H9 (cell line): ENCODE data around the gene LRRC23. TPM values are rescaled to one million over a fixed set of nuclear protein-coding genes. Genes with fewer than 3 reads are reported as not detected.

Experiments used
- DNase-seq: peaks from one replicate; pipeline ENCODE4 v3.0.0-alpha.2; 2017
- H2AFZ ChIP-seq: one replicate; pipeline ENCODE4 v1.6.1; 2013; ENCODE audit warnings: mild to moderate bottlenecking, low read length, control low read depth, moderate library complexity
- H2AK5ac ChIP-seq: 2 replicates; pipeline ENCODE4 v1.6.1; 2013; ENCODE audit warnings: low read length, control low read depth, mixed read lengths; ENCODE audit not compliant: insufficient read length
- H2BK120ac ChIP-seq: one replicate; pipeline ENCODE4 v1.6.1; 2013; ENCODE audit warnings: low read depth, mild to moderate bottlenecking, low read length, control low read depth, inconsistent platforms; ENCODE audit not compliant: poor library complexity, severe bottlenecking
- H2BK12ac ChIP-seq: 2 replicates; pipeline ENCODE4 v1.6.1; 2013; ENCODE audit warnings: low read length, control low read depth, mixed read lengths, low read depth; ENCODE audit not compliant: insufficient read length
- H2BK15ac ChIP-seq: 2 replicates; pipeline ENCODE4 v1.6.1; 2013; ENCODE audit warnings: low read depth, low read length, control low read depth
- H2BK20ac ChIP-seq: one replicate; pipeline ENCODE4 v1.6.1; 2013; ENCODE audit warnings: low read depth, mild to moderate bottlenecking, low read length, control low read depth, inconsistent platforms; ENCODE audit not compliant: poor library complexity, severe bottlenecking
- H2BK5ac ChIP-seq: 2 replicates; pipeline ENCODE4 v1.6.1; 2013; ENCODE audit warnings: low read length, control low read depth, mixed read lengths; ENCODE audit not compliant: insufficient read length
- H3K14ac ChIP-seq: 2 replicates; pipeline ENCODE4 v1.6.1; 2013; ENCODE audit warnings: low read length, control low read depth; ENCODE audit not compliant: insufficient read depth
- H3K18ac ChIP-seq: 2 replicates; pipeline ENCODE4 v1.6.1; 2013; ENCODE audit warnings: low read depth, mild to moderate bottlenecking, mixed read lengths, low read length, control low read depth; ENCODE audit not compliant: insufficient read length
- H3K23ac ChIP-seq: 2 replicates; pipeline ENCODE4 v1.6.1; 2013; ENCODE audit warnings: low read length, control low read depth, mixed read lengths, low read depth; ENCODE audit not compliant: insufficient read length
- H3K23me2 ChIP-seq: 2 replicates; pipeline ENCODE4 v1.6.1; 2013; ENCODE audit warnings: low read depth, mild to moderate bottlenecking, mixed read lengths, low read length, control low read depth; ENCODE audit not compliant: insufficient read length, poor library complexity, severe bottlenecking
- H3K27ac ChIP-seq: 2 replicates; pipeline ENCODE4 v1.5.1; 2013; ENCODE audit warnings: low read length, control low read depth, mixed read lengths, low read depth; ENCODE audit not compliant: insufficient read length
- H3K27me3 ChIP-seq: 2 replicates; pipeline ENCODE4 v1.6.1; 2013; ENCODE audit warnings: low read length, control low read depth, inconsistent platforms; ENCODE audit not compliant: insufficient read depth
- H3K4ac ChIP-seq: 2 replicates; pipeline ENCODE4 v1.6.1; 2013; ENCODE audit warnings: low read depth, mild to moderate bottlenecking, control low read depth, inconsistent platforms, low read length, moderate library complexity
- H3K4me1 ChIP-seq: 2 replicates; pipeline ENCODE4 v1.6.1; 2013; ENCODE audit warnings: low read length, control low read depth, inconsistent platforms; ENCODE audit not compliant: insufficient read depth
- H3K4me2 ChIP-seq: 2 replicates; pipeline ENCODE4 v1.6.1; 2013; ENCODE audit warnings: low read length, control low read depth, mixed read lengths; ENCODE audit not compliant: insufficient read length, insufficient read depth
- H3K56ac ChIP-seq: 2 replicates; pipeline ENCODE4 v1.6.1; 2013; ENCODE audit warnings: low read depth, mild to moderate bottlenecking, mixed read lengths, low read length, control low read depth; ENCODE audit not compliant: insufficient read length
- H3K79me1 ChIP-seq: 2 replicates; pipeline ENCODE4 v1.6.1; 2013; ENCODE audit warnings: low read depth, mild to moderate bottlenecking, moderate library complexity, low read length, control low read depth, inconsistent platforms; ENCODE audit not compliant: insufficient read depth, poor library complexity, severe bottlenecking
- H3K79me2 ChIP-seq: 2 replicates; pipeline ENCODE4 v1.6.1; 2013; ENCODE audit warnings: low read length, control low read depth, inconsistent platforms; ENCODE audit not compliant: insufficient read depth
- H3K9ac ChIP-seq: 2 replicates; pipeline ENCODE4 v1.6.1; 2013; ENCODE audit warnings: low read length, control low read depth, mixed read lengths; ENCODE audit not compliant: insufficient read length; ENCODE audit errors: extremely low read depth
- H3K9me3 ChIP-seq: one replicate; pipeline ENCODE4 v1.6.1; 2013; ENCODE audit warnings: low read depth, low read length, inconsistent platforms; ENCODE audit not compliant: control insufficient read depth
- H3T11ph ChIP-seq: one replicate; pipeline ENCODE4 v1.6.1; 2013; ENCODE audit warnings: mild to moderate bottlenecking, low read length, control low read depth, inconsistent platforms
- H4K20me1 ChIP-seq: one replicate; pipeline ENCODE4 v1.6.1; 2013; ENCODE audit not compliant: control insufficient read depth, insufficient read length, insufficient read depth
- H4K5ac ChIP-seq: 2 replicates; pipeline ENCODE4 v1.6.1; 2013; ENCODE audit warnings: low read depth, mild to moderate bottlenecking, mixed read lengths, low read length, control low read depth; ENCODE audit not compliant: insufficient read length
- H4K8ac ChIP-seq: replicated peaks from 2 replicates; pipeline ENCODE4 v1.6.1; 2013; ENCODE audit warnings: low read length, control low read depth, mixed read lengths, low read depth; ENCODE audit not compliant: insufficient read length
- H4K91ac ChIP-seq: 2 replicates; pipeline ENCODE4 v1.6.1; 2013; ENCODE audit warnings: low read depth, mild to moderate bottlenecking, moderate library complexity, mixed read lengths, low read length, control low read depth; ENCODE audit not compliant: insufficient read length
- H3K27ac Mint-ChIP-seq, 3 experiments: 2 replicates in 2 of 3; 3 replicates in 1 of 3; pipeline ENCODE4 v1.8.0; 2020 to 2021; ENCODE audit warnings: mixed read lengths in 3 of 3, mild to moderate bottlenecking in 1 of 3, moderate library complexity in 1 of 3
- H3K27me3 Mint-ChIP-seq: 2 replicates; pipeline ENCODE4 v1.8.0; 2021; ENCODE audit warnings: low read depth, mild to moderate bottlenecking, moderate library complexity, mixed read lengths
- H3K36me3 Mint-ChIP-seq, 3 experiments: 2 replicates in 2 of 3; 3 replicates in 1 of 3; pipeline ENCODE4 v1.8.0; 2020 to 2021; ENCODE audit warnings: low read depth in 3 of 3, mixed read lengths in 3 of 3; ENCODE audit not compliant: insufficient read depth in 1 of 3
- H3K4me1 Mint-ChIP-seq, 2 experiments: 2 replicates each; pipeline ENCODE4 v1.8.0; 2020; ENCODE audit warnings: mixed read lengths in 2 of 2
- H3K4me3 Mint-ChIP-seq, 2 experiments: 2 replicates in 1 of 2; 3 replicates in 1 of 2; pipeline ENCODE4 v1.8.0; 2020 to 2021; ENCODE audit warnings: mild to moderate bottlenecking in 2 of 2, mixed read lengths in 2 of 2, moderate library complexity in 1 of 2
- H3K9me3 Mint-ChIP-seq, 2 experiments: 2 replicates in 1 of 2; 3 replicates in 1 of 2; pipeline ENCODE4 v1.8.0; 2020; ENCODE audit warnings: mild to moderate bottlenecking in 2 of 2, mixed read lengths in 2 of 2, moderate library complexity in 1 of 2
- CTCF ChIP-seq: fragments of 200-600 bp; sonication (generic); conservative IDR thresholded peaks from 3 replicates; pipeline ENCODE4 v1.8.0; 2021; ENCODE audit warnings: antibody characterized with exemption, mild to moderate bottlenecking
- WGBS: extraction: QIAGEN DNeasy Blood & Tissue Kit; methylation state at CpG from one replicate; pipeline ENCODE4 v1.1.7; 2013; ENCODE audit warnings: missing lambda C conversion rate, low lambda C conversion rate, mixed read lengths; ENCODE audit not compliant: insufficient read length; ENCODE audit errors: extremely low coverage; 5-methylcytosine and 5-hydroxymethylcytosine counted together
- long read RNA-seq: library from polyadenylated mRNA; unstranded; transcript quantifications from one replicate; pipeline ENCODE4 v2.0.0, GENCODE V29; 2020
- total RNA-seq: library from RNA; stranded (reverse); gene quantifications from 2 replicates; pipeline ENCODE4 v1.2.1, GENCODE V29; 2021

The LRRC23 gene
- total RNA-seq = 2.1 and 2.6 TPM in 2 replicates
- long read RNA-seq, partial matches to known transcripts = 0 of 5 reads
- long read RNA-seq, other reads (novel, unspliced or antisense) = 3 of 5 reads

DNA sequence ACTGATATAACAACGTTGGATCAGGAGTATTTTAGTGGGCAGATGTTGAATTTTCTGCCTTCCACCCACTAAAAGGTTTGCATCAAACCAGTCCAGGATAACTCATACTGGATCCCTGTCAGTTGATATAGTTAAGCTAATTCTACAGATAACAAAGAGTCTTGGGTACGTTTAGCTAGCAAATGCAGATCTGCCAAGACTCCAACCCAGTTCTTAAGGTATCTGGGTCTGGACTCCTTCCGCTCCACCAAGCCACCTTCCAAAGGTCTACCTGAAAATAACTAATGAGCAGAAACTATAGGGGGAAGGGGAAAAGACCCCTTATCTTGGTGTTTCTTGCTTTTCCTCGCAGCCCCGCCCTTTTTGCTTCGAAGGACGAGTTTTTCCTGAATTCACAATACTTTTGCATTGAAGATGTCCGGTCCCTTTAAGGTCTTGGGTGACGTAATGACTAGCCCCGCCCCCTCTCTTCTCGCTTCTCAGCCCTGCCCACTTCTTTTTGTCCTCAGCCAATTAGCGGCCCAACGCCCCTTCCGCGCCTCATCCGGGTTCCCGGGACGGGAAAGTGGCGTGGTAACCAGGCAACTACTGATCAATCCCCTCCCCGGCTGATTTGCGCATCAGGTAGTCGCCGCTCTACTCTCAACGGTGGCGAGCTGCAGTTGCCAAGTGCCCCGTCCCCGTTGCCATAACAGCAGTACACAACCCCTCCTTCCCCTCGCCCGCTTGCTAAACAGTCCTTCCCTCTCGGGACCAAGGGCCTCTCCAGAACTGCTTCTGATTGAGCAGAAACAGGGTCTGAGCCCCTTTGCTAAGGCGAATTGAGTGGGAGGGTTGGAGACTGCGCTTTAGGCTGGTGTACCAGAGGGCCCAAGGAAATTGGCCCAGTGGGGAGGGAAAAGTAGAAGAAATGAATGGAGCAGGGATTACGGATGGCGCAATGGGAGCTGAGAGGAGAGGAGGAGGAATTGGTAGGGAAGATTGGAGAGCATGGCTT lies at the start of gene LRRC23:
Gene LRRC23, plus strand, starts transcription at position 543 of the 997 bp plus-strand sequence. CDS start 812 bp downstream, outside the sequence.
- Histone ChIP-seq H3K27me3 (no peaks in the 10 kb centered on the region; the same call in 1 of the 2 replicates), H4K8ac (no peak within 1 kb of the TSS), H3K56ac (no peak within 1 kb of the TSS), H3K18ac (peak within 1 kb of the TSS; percentile 95), H3K79me2 (no peaks in the 10 kb centered on the region), H2BK20ac (no peak within 1 kb of the TSS), H2BK12ac (peak within 1 kb of the TSS; percentile 92), H2AK5ac (no peak within 1 kb of the TSS), H2BK5ac (no peak within 1 kb of the TSS), H2BK120ac (peak within 1 kb of the TSS; percentile 94), H4K20me1 (peaks cover 2% of the 10 kb centered on the region), H3K23ac (no peak within 1 kb of the TSS), H3K79me1 (no peaks in the 10 kb centered on the region), H2AFZ (no peak within 1 kb of the TSS), H3K9me3 (no peaks in the 10 kb centered on the region), H4K91ac (peak within 1 kb of the TSS; percentile 91), H3K23me2 (peaks cover 3% of the 10 kb centered on the region), H3K14ac (peak within 1 kb of the TSS; percentile 98), H3K4ac (peak within 1 kb of the TSS; percentile 52), H3K4me1 (peaks cover 2% of the 10 kb centered on the region; the same call in 1 of the 2 replicates), H3K4me2 (peak within 1 kb of the TSS; percentile 81), H4K5ac (no peak within 1 kb of the TSS), H2BK15ac (no peak within 1 kb of the TSS; the same call in 1 of the 2 replicates), H3T11ph (peak within 1 kb of the TSS; percentile 63), H3K27ac (no peak within 1 kb of the TSS), H3K9ac (peak within 1 kb of the TSS; percentile 43)
- Mint-ChIP-seq H3K4me1 (peaks cover 4 to 14% of the 10 kb centered on the region in 2 experiments), H3K27me3 (peaks cover 7% of the 10 kb centered on the region), H3K9me3 (no peaks in the 10 kb centered on the region), H3K36me3 (no peaks in the 10 kb centered on the region), H3K27ac (peak within 1 kb of the TSS in 1 of 3 experiments; percentile 17; a peak in 3 of 7 replicates), H3K4me3 (no peak within 1 kb of the TSS)
- peak; percentile 100 for DNase-seq
- no CpG with 5 or more reads among the region's 34 CpGs for WGBS
- no peak for TF ChIP-seq CTCF
